Measurements from ENCODE around the gene PDE4D. TPM values are rescaled to one million over a fixed set of nuclear protein-coding genes. Genes with fewer than 3 reads are reported as not detected.

The PDE4D gene
- total RNA-seq, 2 experiments from 2014 or later: 164 to 175 TPM

DNA sequence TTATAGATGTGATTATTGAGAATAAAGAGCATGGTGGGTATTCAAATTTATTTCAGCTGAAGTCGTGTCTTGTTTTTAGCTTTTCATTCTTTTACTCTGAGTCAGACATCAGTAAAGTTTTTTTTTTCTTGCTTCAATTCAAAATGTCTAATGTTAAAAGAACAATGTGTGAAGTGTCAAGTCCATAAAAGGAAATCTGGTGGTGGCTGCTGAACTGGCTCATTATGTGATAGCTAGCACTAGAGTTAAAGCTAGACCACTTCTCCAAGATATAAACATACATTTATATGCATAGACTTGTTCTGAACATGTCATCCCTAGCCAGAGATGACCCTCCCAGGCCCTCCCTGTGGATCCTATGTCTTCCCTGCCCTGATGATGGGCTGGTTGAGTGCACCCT is 972.4 kb downstream of the PDE4D start:
- Mint-ChIP-seq H3K4me1 (ENCODE audit: low read depth) (peaks cover 7% of the 10 kb centered on the region), H3K4me3 (no peak overlapping the region), H3K27ac (no peak overlapping the region), H3K9me3 (no peaks in the 10 kb centered on the region), H3K36me3 (ENCODE audit: low read depth) (no peaks in the 10 kb centered on the region), H3K27me3 (peaks cover 4% of the 10 kb centered on the region)
- Histone ChIP-seq H3K27ac (ENCODE audit: low read depth in 1 of 2, low read length in 2 of 2) (no peak overlapping the region), H3K4me3 (ENCODE audit: low read length) (no peak overlapping the region), H3K27me3 (ENCODE audit: control insufficient read depth in 1 of 2, insufficient read depth in 2 of 2, low read length in 2 of 2) (no peaks in the 10 kb centered on the region), H3K9me3 (ENCODE audit: control insufficient read depth in 1 of 2, insufficient read depth in 1 of 2, low read length in 2 of 2) (no peaks in the 10 kb centered on the region), H3K36me3 (ENCODE audit: insufficient read depth, low read length) (no peaks in the 10 kb centered on the region), H3K4me1 (ENCODE audit: insufficient read depth, low read length) (no peaks in the 10 kb centered on the region)
- ChIA-PET CTCF (no interaction called here), POLR2A (no interaction called here)
- DNase-seq (no peak), ATAC-seq (ENCODE audit: poor library complexity) (no peak)
- intact Hi-C loops (cut with DNase I, micrococcal nuclease): no loop called here
- TF ChIP-seq, protein P1, sequence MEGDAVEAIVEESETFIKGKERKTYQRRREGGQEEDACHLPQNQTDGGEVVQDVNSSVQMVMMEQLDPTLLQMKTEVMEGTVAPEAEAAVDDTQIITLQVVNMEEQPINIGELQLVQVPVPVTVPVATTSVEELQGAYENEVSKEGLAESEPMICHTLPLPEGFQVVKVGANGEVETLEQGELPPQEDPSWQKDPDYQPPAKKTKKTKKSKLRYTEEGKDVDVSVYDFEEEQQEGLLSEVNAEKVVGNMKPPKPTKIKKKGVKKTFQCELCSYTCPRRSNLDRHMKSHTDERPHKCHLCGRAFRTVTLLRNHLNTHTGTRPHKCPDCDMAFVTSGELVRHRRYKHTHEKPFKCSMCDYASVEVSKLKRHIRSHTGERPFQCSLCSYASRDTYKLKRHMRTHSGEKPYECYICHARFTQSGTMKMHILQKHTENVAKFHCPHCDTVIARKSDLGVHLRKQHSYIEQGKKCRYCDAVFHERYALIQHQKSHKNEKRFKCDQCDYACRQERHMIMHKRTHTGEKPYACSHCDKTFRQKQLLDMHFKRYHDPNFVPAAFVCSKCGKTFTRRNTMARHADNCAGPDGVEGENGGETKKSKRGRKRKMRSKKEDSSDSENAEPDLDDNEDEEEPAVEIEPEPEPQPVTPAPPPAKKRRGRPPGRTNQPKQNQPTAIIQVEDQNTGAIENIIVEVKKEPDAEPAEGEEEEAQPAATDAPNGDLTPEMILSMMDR (IDR thresholded peaks at IDR 0.05): no peak

DNA sequence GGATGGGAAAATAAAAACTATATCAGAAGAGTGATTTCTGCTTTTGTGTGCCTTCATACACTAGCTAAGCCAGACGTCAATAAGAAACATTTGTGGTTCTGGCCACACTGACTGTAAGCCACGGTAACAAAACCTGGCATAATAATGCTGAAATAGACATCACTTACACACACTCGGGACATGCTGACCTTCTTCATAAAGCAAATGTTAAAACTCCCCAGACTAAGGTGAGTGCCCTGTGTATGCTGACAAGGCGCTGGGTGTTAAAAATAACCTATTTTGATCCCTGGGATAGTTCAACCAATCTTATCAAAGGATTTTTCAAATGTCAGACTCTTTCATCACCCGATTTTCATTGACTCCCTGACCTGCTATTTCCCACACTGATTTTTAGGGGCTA is 973.7 kb downstream of the PDE4D start:
- TF ChIP-seq, protein P1 (IDR thresholded peaks at IDR 0.05): no peak
- H3K4me3 Mint-ChIP-seq: no peak overlapping the region

More for the DNA sequence above, 973.7 kb downstream of the PDE4D start:
- H3K27ac Mint-ChIP-seq: no peak overlapping the region
- intact Hi-C loops (cut with DNase I, micrococcal nuclease): loop anchor here in 1 of 2 experiments (2.0 kb wide), 1 partner anchor 13 kb away; no protein-coding TSS in a partner anchor
- peaks cover 7% of the 10 kb centered on the region for H3K4me1 Mint-ChIP-seq (ENCODE audit: low read depth)
- H3K4me3 ChIP-seq (ENCODE audit: low read length): no peak overlapping the region
- no peak overlapping the region for H3K27ac ChIP-seq (ENCODE audit: low read depth in 1 of 2, low read length in 2 of 2)
- no peaks in the 10 kb centered on the region for H3K4me1 ChIP-seq (ENCODE audit: insufficient read depth, low read length)
- ATAC-seq (ENCODE audit: poor library complexity) (no peak), DNase-seq (no peak)
- H3K36me3 Mint-ChIP-seq (ENCODE audit: low read depth): no peaks in the 10 kb centered on the region
- no peaks in the 10 kb centered on the region for H3K27me3 ChIP-seq (ENCODE audit: control insufficient read depth in 1 of 2, insufficient read depth in 2 of 2, low read length in 2 of 2)
- H3K27me3 Mint-ChIP-seq: no peaks in the 10 kb centered on the region
- no peaks in the 10 kb centered on the region for H3K36me3 ChIP-seq (ENCODE audit: insufficient read depth, low read length)
- no peaks in the 10 kb centered on the region for H3K9me3 Mint-ChIP-seq
- H3K9me3 ChIP-seq (ENCODE audit: control insufficient read depth in 1 of 2, insufficient read depth in 1 of 2, low read length in 2 of 2): peaks cover 0 to 3% of the 10 kb centered on the region in 2 experiments
- POLR2A ChIA-PET: no interaction called here
- CTCF ChIA-PET: no interaction called here

Small RNAs within 50 kb of the gene (microRNA-seq; reads per million reads assigned to microRNA genes)
- 4.5 reads per million, percentile 23 among the genes with 10 or more reads in this experiment for gene MIR582 (ENCODE audit: borderline microRNAs expressed, borderline replicate concordance)
